Stomach (tissue), 9 donors: ENCODE data around the gene INPP1. TPM values are rescaled to one million over a fixed set of nuclear protein-coding genes. Genes with fewer than 3 reads are reported as not detected.
A peak's percentile ranks its signal among the peaks of the same experiment; 100 is the strongest.
"Not testable (repeated sequence)": the region's sequence is repeated elsewhere in the genome, so short reads cannot be mapped to it uniquely, and the experiment has no call there.

Experiments used
- DNase-seq, 2 donors: peaks; one replicate each; pipeline versions ENCODE4 v3.0.0 to v3.0.0-alpha.2; 2013 to 2019
- H3K27ac ChIP-seq, 5 donors: fragments of 200-600 bp in 4 of 5; sonication (generic) in 4 of 5; one replicate each; pipeline ENCODE4 v1.5.1; 2013 to 2019; ENCODE audit warnings: mild to moderate bottlenecking in 1 of 5, moderate library complexity in 1 of 5
- H3K27me3 ChIP-seq, 3 donors: fragments of 200-600 bp; sonication (generic); one replicate each; pipeline ENCODE4 v1.5.1; 2017 to 2019; ENCODE audit warnings: mixed run types in 1 of 3
- H3K36me3 ChIP-seq, 4 donors: fragments of 200-600 bp; sonication (generic); 1 replicate in 3 of 4; 2 replicates in 1 of 4; pipeline ENCODE4 v1.5.1; 2016 to 2019
- H3K4me1 ChIP-seq, 4 donors: fragments of 200-600 bp; sonication (generic); one replicate each; pipeline ENCODE4 v1.5.1; 2016 to 2019
- H3K4me3 ChIP-seq, 4 donors: fragments of 200-600 bp; sonication (generic) in 3 of 4; one replicate each; pipeline ENCODE4 v1.5.1; 2016 to 2019; ENCODE audit warnings: mild to moderate bottlenecking in 1 of 4
- H3K9me3 ChIP-seq, 4 donors: fragments of 200-600 bp; sonication (generic); one replicate each; pipeline ENCODE4 v1.5.1; 2016 to 2019
- CTCF ChIP-seq, 7 experiments: fragments of 450-650 bp in 4 of 7; fragments of 200-600 bp in 3 of 7; sonication (generic) in 3 of 7; IDR thresholded peaks; one replicate each; pipeline ENCODE4 v1.5.1; 2016 to 2019; ENCODE audit warnings: antibody characterized with exemption in 7 of 7, control low read depth in 2 of 7, mild to moderate bottlenecking in 1 of 7
- EP300 ChIP-seq: sonication (generic); formaldehyde crosslinking; IDR thresholded peaks from one replicate; pipeline ENCODE4 v1.6.1; 2017; ENCODE audit warnings: antibody characterized with exemption
- POLR2A ChIP-seq, 4 donors: fragments of 450-650 bp; IDR thresholded peaks; one replicate each; pipeline ENCODE4 v1.6.1; 2016; ENCODE audit warnings: antibody characterized with exemption in 4 of 4, control low read depth in 2 of 4, mild to moderate bottlenecking in 1 of 4, moderate library complexity in 1 of 4
- POLR2AphosphoS5 ChIP-seq, 3 donors: sonication (generic); formaldehyde crosslinking; IDR thresholded peaks; one replicate each; pipeline ENCODE4 v1.6.1; 2016; ENCODE audit warnings: antibody characterized with exemption in 3 of 3
- WGBS, 5 donors: extraction: QIAGEN DNeasy Blood & Tissue Kit in 3 of 5; methylation state at CpG; one replicate each; pipeline versions ENCODE4 v1.1.5 to v1.1.7; 2013 to 2018; 5-methylcytosine and 5-hydroxymethylcytosine counted together
- intact Hi-C: fragments of 100-400 bp; cut with DNase I; formaldehyde crosslinking; loops from one replicate; pipeline ENCODE4 v1.15.1; 2023; ENCODE audit warnings: low total_unique reads
- polyA plus RNA-seq, 3 donors: library from polyadenylated mRNA; stranded (reverse); fragments of 200-250 nt; gene quantifications; one replicate each; pipeline ENCODE4 v1.2.3, GENCODE V29; 2013
- total RNA-seq, 5 donors: library from RNA; depleted of rRNA; stranded (reverse); fragments of >200 nt; gene quantifications; one replicate each; pipeline versions ENCODE4 v1.1.0 to v1.2.3, GENCODE V29; 2014 to 2016
- donor health status: healthy with polysubstance abuse.
- donor health status: Bipolar disorder and iron deficiency.
- donor health status: healthy.

Gene INPP1
- total and polyA plus RNA-seq, 8 donors, result 4.2 to 51.0 (median 25.5) TPM; not detected in 1

DNA sequence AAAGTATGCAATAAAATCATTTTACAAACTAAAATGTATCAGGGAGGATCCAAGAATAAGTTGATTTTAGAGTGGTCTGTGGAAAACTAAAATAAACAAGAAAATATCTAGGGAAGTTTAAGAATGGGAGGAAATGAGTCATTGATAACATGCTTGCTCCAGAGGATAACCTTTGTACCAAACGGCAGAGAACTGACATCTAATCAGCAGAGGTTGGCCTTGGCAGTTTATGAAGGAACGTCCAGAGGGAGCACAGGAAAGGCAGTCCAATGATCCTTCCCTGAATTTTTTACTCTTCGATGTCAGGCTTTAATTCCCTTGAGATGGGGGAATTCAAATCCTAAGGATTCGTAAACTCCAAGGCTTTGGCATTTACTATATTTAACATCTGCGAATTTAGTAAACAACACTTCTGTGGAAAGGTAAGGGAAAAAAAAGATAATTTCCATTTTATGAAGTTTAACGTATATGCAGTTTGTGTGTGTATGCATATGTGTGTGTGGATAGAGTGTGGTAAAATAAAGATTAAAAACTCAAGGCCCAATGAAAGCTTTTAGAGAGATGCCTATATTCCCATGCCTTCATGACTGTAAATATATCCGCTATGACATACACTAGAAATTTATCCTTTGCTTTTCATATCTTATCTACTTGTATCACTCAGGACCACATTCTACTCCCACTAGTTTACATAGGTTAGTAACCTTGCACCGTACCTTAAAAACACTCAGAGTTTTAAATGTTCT, 8.7 kb upstream of the INPP1 start:
- no peaks in the 10 kb centered on the region for H3K36me3 ChIP-seq
- peak in 1 of 2 donors; percentile 73 for DNase-seq
- H3K4me3 ChIP-seq, result no peak overlapping the region
- no peaks in the 10 kb centered on the region for H3K9me3 ChIP-seq
- TF ChIP-seq POLR2AphosphoS5 (IDR thresholded peaks at IDR 0.05), result peak in 2 of 3 donors; percentile 58 to 78
- TF ChIP-seq POLR2A (IDR thresholded peaks at IDR 0.05), result no peak
- peak overlapping the region in 2 of 5 donors; percentile 40 to 61 for H3K27ac ChIP-seq
- intact Hi-C loops, result no loop called here
- H3K4me1 ChIP-seq, result peaks cover 0 to 16% (median 4%) of the 10 kb centered on the region in 4 donors
- no peaks in the 10 kb centered on the region for H3K27me3 ChIP-seq
- WGBS, 5 donors, result 24 to 53% (median 34%) methylated on average over 8 of the region's 8 CpGs

GRCh38 chr2:190335225-190335559, 8.2 kb upstream of the INPP1 start:
- TF ChIP-seq CTCF (IDR thresholded peaks at IDR 0.05), result no peak
- TF ChIP-seq POLR2AphosphoS5 (IDR thresholded peaks at IDR 0.05), result no peak
- TF ChIP-seq EP300, result no peak
- no peak for TF ChIP-seq POLR2A (IDR thresholded peaks at IDR 0.05)
- intact Hi-C loops, result no loop called here
- Histone ChIP-seq H3K27ac (peak overlapping the region in 1 of 5 donors; percentile 61), H3K27me3 (no peaks in the 10 kb centered on the region), H3K4me3 (no peak overlapping the region), H3K36me3 (no peaks in the 10 kb centered on the region), H3K9me3 (no peaks in the 10 kb centered on the region), H3K4me1 (peaks cover 0 to 16% (median 4%) of the 10 kb centered on the region in 4 donors)
- no peak for DNase-seq

DNA sequence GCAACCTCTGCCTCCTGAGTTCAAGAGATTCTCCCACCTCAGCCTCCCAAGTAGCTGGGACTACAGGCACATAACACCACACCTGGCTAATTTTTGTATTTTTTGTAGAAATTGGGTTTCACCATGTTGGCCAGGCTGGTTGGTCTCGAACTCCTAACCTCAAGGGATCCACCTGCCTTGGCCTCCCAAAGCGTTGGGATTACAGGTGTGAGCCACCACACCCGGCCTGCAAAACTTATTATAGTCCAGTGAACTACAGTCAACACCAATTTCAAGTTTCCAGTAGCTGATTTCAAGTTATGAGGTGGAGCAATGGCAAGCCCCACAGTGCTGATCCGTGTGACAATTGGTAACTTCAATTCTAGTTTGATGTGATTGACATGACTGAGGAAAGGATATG, 7.8 kb upstream of the INPP1 start:
- H3K9me3 ChIP-seq, H3K4me3 ChIP-seq, DNase-seq, intact Hi-C loops, H3K36me3 ChIP-seq, H3K27me3 ChIP-seq: not testable (repeated sequence)
- H3K4me1 ChIP-seq, result peaks cover 0 to 16% (median 4%) of the 10 kb centered on the region in 4 donors
- peak overlapping the region in 1 of 5 donors; percentile 61 for H3K27ac ChIP-seq
- 91 to 97% (median 93%) methylated on average over 4 of the region's 4 CpGs for WGBS, 5 donors

GRCh38 chr2:190336420-190336819, 7.0 kb upstream of the INPP1 start:
- Histone ChIP-seq H3K27me3 (no peaks in the 10 kb centered on the region), H3K4me1 (peaks cover 0 to 16% (median 4%) of the 10 kb centered on the region in 4 donors), H3K36me3 (no peaks in the 10 kb centered on the region), H3K9me3 (no peaks in the 10 kb centered on the region), H3K4me3 (no peak overlapping the region), H3K27ac (no peak overlapping the region)
- no peak for DNase-seq
- intact Hi-C loops, result no loop called here
- WGBS, 5 donors, result 93 to 98% (median 97%) methylated on average over 2 of the region's 2 CpGs
- no peak for TF ChIP-seq CTCF (IDR thresholded peaks at IDR 0.05)
- TF ChIP-seq POLR2A (IDR thresholded peaks at IDR 0.05), result no peak
- no peak for TF ChIP-seq EP300
- TF ChIP-seq POLR2AphosphoS5 (IDR thresholded peaks at IDR 0.05), result no peak

GRCh38 chr2:190338453-190338852, 4.9 kb upstream of the INPP1 start:
- TF ChIP-seq EP300, result no peak
- no peak for TF ChIP-seq CTCF (IDR thresholded peaks at IDR 0.05)
- TF ChIP-seq POLR2A (IDR thresholded peaks at IDR 0.05), result no peak
- no peak for TF ChIP-seq POLR2AphosphoS5 (IDR thresholded peaks at IDR 0.05)
- H3K4me3 ChIP-seq, result no peak overlapping the region
- DNase-seq, result no peak
- H3K27ac ChIP-seq, result no peak overlapping the region
- intact Hi-C loops, result no loop called here
- peaks cover 0 to 22% (median 12%) of the 10 kb centered on the region in 4 donors for H3K4me1 ChIP-seq
- WGBS, 5 donors, result 57 to 69% (median 63%) methylated on average over 1 of the region's 1 CpG
- H3K27me3 ChIP-seq, result no peaks in the 10 kb centered on the region
- no peaks in the 10 kb centered on the region for H3K9me3 ChIP-seq
- no peaks in the 10 kb centered on the region for H3K36me3 ChIP-seq
